HepG2 (cell line): ENCODE results near the gene GGTA1. TPM values are rescaled to one million over a fixed set of nuclear protein-coding genes. Genes with fewer than 3 reads are reported as not detected.

Experiments used
- ARNTL ChIP-seq: sonication (generic); formaldehyde crosslinking; IDR thresholded peaks from 2 replicates; pipeline ENCODE4 v1.4.0; 2020; ENCODE audit warnings: mild to moderate bottlenecking, missing genetic modification reagents
- BORCS8-MEF2B ChIP-seq: sonication (generic); formaldehyde crosslinking; IDR thresholded peaks from 2 replicates; pipeline ENCODE4 v1.8.0; 2022; ENCODE audit warnings: mild to moderate bottlenecking, missing genetic modification reagents
- CREBL2 ChIP-seq: sonication (generic); formaldehyde crosslinking; IDR thresholded peaks from 2 replicates; pipeline ENCODE4 v1.8.1; 2023; ENCODE audit warnings: missing genetic modification reagents, mild to moderate bottlenecking, borderline replicate concordance
- EP300 ChIP-seq, 3 experiments: sonication (generic) in 1 of 3; formaldehyde crosslinking in 1 of 3; IDR thresholded peaks; 2 replicates each; pipeline versions ENCODE4 v1.5.1 to v1.6.1; 2011 to 2020; ENCODE audit warnings: low read depth in 2 of 3, low read length in 2 of 3, borderline replicate concordance in 1 of 3, improper control_type of control experiment in 1 of 3, mild to moderate bottlenecking in 1 of 3, missing genetic modification reagents in 1 of 3, moderate library complexity in 1 of 3
- EZH2 ChIP-seq: conservative IDR thresholded peaks from 2 replicates; pipeline ENCODE4 v1.6.1; 2012; ENCODE audit warnings: mild to moderate bottlenecking, low read depth, low read length, moderate library complexity
- KLF12 ChIP-seq: sonication (generic); formaldehyde crosslinking; IDR thresholded peaks from 2 replicates; pipeline ENCODE4 v1.4.0; 2020; ENCODE audit warnings: missing genetic modification reagents, borderline replicate concordance
- MEIS2 ChIP-seq: sonication (generic); formaldehyde crosslinking; IDR thresholded peaks from 2 replicates; pipeline ENCODE4 v1.9.0; 2021; ENCODE audit warnings: mild to moderate bottlenecking, missing genetic modification reagents
- NCOA1 ChIP-seq: sonication (generic); formaldehyde crosslinking; IDR thresholded peaks from 2 replicates; pipeline ENCODE4 v1.9.0; 2021; ENCODE audit warnings: missing genetic modification reagents
- SETDB1 ChIP-seq: sonication (generic); formaldehyde crosslinking; IDR thresholded peaks from 2 replicates; pipeline ENCODE4 v1.5.1; 2020; ENCODE audit warnings: missing genetic modification reagents, mild to moderate bottlenecking, borderline replicate concordance
- TFAP4 ChIP-seq: sonication (generic); IDR thresholded peaks from 2 replicates; pipeline ENCODE4 v1.6.1; 2016; ENCODE audit warnings: low read depth, borderline replicate concordance
- TFE3 ChIP-seq: IDR thresholded peaks from 2 replicates; pipeline ENCODE4 v1.6.1; 2016
- TMF1 ChIP-seq: sonication (generic); formaldehyde crosslinking; IDR thresholded peaks from 2 replicates; pipeline ENCODE4 v1.8.1; 2022; ENCODE audit warnings: low read depth, missing genetic modification reagents
- TOE1 ChIP-seq: sonication (generic); formaldehyde crosslinking; IDR thresholded peaks from 2 replicates; pipeline ENCODE4 v1.4.0; 2020; ENCODE audit warnings: mild to moderate bottlenecking, missing genetic modification reagents
- ZBTB46 ChIP-seq: sonication (generic); formaldehyde crosslinking; IDR thresholded peaks from 2 replicates; pipeline ENCODE4 v1.4.0; 2020; ENCODE audit warnings: mild to moderate bottlenecking, missing genetic modification reagents, borderline replicate concordance
- ZC3H13 ChIP-seq: sonication (generic); formaldehyde crosslinking; IDR thresholded peaks from 2 replicates; pipeline ENCODE4 v1.8.1; 2023; ENCODE audit warnings: mild to moderate bottlenecking, missing genetic modification reagents, moderate library complexity
- ZFP41 ChIP-seq: sonication (generic); formaldehyde crosslinking; IDR thresholded peaks from 2 replicates; pipeline ENCODE4 v1.4.0; 2020; ENCODE audit warnings: mild to moderate bottlenecking, missing genetic modification reagents, borderline replicate concordance
- ZNF550 ChIP-seq: sonication (generic); formaldehyde crosslinking; IDR thresholded peaks from 2 replicates; pipeline ENCODE4 v1.4.0; 2020; ENCODE audit warnings: mild to moderate bottlenecking, missing genetic modification reagents, borderline replicate concordance
- ZNF674 ChIP-seq: sonication (generic); formaldehyde crosslinking; IDR thresholded peaks from 2 replicates; pipeline ENCODE4 v1.5.0; 2020; ENCODE audit warnings: low read depth, mild to moderate bottlenecking, missing genetic modification reagents
- ZNF678 ChIP-seq: sonication (generic); formaldehyde crosslinking; IDR thresholded peaks from 2 replicates; pipeline ENCODE4 v1.4.0; 2020; ENCODE audit warnings: mild to moderate bottlenecking, missing genetic modification reagents
- ZNF737 ChIP-seq: sonication (generic); formaldehyde crosslinking; IDR thresholded peaks from 2 replicates; pipeline ENCODE4 v1.5.0; 2020; ENCODE audit warnings: missing genetic modification reagents, mild to moderate bottlenecking, borderline replicate concordance
- ZNF746 ChIP-seq: sonication (generic); formaldehyde crosslinking; IDR thresholded peaks from 2 replicates; pipeline ENCODE4 v1.8.0; 2022; ENCODE audit warnings: mild to moderate bottlenecking, missing genetic modification reagents
- polyA plus RNA-seq, 8 experiments: library from polyadenylated mRNA; depleted of rRNA in 3 of 8; stranded (reverse) in 7 of 8; unstranded in 1 of 8; fragments of >200 nt; fragmentation: Illumina TruSeq in 4 of 8; extraction: Trizol in 4 of 8; gene quantifications; 2 replicates each; pipeline versions ENCODE4 v1.2.1 to v1.2.3, GENCODE V29; 2011 to 2016; ENCODE audit warnings: low read depth in 4 of 8, missing spikeins in 1 of 8, mixed read lengths in 1 of 8; ENCODE audit not compliant: insufficient read depth in 1 of 8
- total RNA-seq, 5 experiments: library from RNA; depleted of rRNA; stranded (reverse); fragments of >200 nt; fragmentation: Illumina TruSeq; extraction: Trizol; gene quantifications; 2 replicates each; pipeline ENCODE4 v1.2.3, GENCODE V29; 2016; ENCODE audit warnings: low read depth in 1 of 5
- TF ChIP-seq, protein P1 (sequence below): sonication (generic); formaldehyde crosslinking; IDR thresholded peaks from 2 replicates; pipeline ENCODE4 v1.4.0; 2020; ENCODE audit warnings: missing genetic modification reagents
- TF ChIP-seq, protein P2 (sequence below): sonication (generic); formaldehyde crosslinking; IDR thresholded peaks from 2 replicates; pipeline ENCODE4 v1.8.1; 2023; ENCODE audit warnings: missing genetic modification reagents, inconsistent platforms, borderline replicate concordance

GGTA1 gene
- total and polyA plus RNA-seq, 2 of the 13 experiments (the other 11 are each of a cell fraction or from before 2014, with no cell fraction given), result not detected

DNA sequence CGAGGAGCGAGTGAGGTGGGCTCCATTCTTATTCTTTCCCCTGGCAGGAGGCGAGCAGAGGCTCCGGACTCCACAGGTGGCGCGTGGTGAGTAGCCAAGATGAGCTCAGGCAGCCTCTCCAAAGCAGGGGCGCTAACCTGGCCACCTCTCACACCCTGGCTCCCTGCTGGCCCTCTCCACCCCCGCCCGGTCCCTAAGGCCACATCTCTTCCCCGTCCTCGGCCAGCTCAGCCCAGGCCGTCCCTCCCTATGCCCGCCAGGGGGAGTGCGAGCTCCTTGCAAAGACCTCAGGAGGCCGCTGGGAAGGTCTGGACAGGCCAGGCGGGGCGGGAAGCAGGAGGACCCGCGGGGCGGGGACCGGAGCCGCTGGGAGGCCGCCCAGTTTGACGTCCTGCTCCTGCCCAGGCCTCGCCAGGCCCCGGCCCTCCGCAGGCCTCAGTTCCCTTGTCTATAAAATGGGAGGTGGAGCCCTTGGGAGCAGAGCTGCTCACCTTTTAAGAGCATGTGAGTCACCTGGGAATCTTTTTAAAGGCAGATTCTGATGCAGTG lies 46.3 kb upstream of the GGTA1 start (continued):
- no peak for TF ChIP-seq TMF1 (CRISPR knock-in tag)
- TF ChIP-seq ZNF674 (CRISPR knock-in tag), result no peak
- TF ChIP-seq EZH2, result no peak
- TF ChIP-seq, protein P1, sequence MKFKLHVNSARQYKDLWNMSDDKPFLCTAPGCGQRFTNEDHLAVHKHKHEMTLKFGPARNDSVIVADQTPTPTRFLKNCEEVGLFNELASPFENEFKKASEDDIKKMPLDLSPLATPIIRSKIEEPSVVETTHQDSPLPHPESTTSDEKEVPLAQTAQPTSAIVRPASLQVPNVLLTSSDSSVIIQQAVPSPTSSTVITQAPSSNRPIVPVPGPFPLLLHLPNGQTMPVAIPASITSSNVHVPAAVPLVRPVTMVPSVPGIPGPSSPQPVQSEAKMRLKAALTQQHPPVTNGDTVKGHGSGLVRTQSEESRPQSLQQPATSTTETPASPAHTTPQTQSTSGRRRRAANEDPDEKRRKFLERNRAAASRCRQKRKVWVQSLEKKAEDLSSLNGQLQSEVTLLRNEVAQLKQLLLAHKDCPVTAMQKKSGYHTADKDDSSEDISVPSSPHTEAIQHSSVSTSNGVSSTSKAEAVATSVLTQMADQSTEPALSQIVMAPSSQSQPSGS (CRISPR knock-in tag), result no peak
- TF ChIP-seq CREBL2 (CRISPR knock-in tag), result no peak
- TF ChIP-seq ZNF550, result no peak
- TF ChIP-seq ZNF737, result no peak
- TF ChIP-seq ZNF678, result no peak
- no peak for TF ChIP-seq EP300 (IDR thresholded peaks at IDR 0.05; ENCODE audit: low read depth in 2 of 2, low read length in 2 of 2)
- no peak for TF ChIP-seq EP300 (CRISPR knock-in tag; IDR thresholded peaks at IDR 0.05; ENCODE audit: borderline replicate concordance)
- TF ChIP-seq ZC3H13 (CRISPR knock-in tag), result no peak
- TF ChIP-seq TFAP4, result no peak
- TF ChIP-seq BORCS8-MEF2B (CRISPR knock-in tag), result no peak; the same call in 1 of the 2 replicates
- no peak for TF ChIP-seq NCOA1 (CRISPR knock-in tag)
- 0 out of 2 replicates have a peak, but pooled peaks have one; percentile 24 for TF ChIP-seq TFE3 (CRISPR knock-in tag)
- TF ChIP-seq KLF12 (CRISPR knock-in tag), result no peak
- no peak for TF ChIP-seq ZNF746 (CRISPR knock-in tag)
- TF ChIP-seq ZFP41 (CRISPR knock-in tag), result no peak
- no peak for TF ChIP-seq ARNTL (CRISPR knock-in tag)
- TF ChIP-seq SETDB1 (CRISPR knock-in tag), result no peak
- TF ChIP-seq MEIS2 (CRISPR knock-in tag), result no peak
- TF ChIP-seq, protein P2, sequence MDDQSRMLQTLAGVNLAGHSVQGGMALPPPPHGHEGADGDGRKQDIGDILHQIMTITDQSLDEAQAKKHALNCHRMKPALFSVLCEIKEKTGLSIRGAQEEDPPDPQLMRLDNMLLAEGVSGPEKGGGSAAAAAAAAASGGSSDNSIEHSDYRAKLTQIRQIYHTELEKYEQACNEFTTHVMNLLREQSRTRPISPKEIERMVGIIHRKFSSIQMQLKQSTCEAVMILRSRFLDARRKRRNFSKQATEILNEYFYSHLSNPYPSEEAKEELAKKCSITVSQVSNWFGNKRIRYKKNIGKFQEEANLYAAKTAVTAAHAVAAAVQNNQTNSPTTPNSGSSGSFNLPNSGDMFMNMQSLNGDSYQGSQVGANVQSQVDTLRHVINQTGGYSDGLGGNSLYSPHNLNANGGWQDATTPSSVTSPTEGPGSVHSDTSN (CRISPR knock-in tag), result no peak
- no peak for TF ChIP-seq TOE1 (CRISPR knock-in tag)
- TF ChIP-seq ZBTB46, result no peak
